Central memory CD8-positive, alpha-beta T cell (primary cell): Measurements from ENCODE around the gene SNAP91.
A peak's percentile ranks its signal among the peaks of the same experiment; 100 is the strongest.

Experiments
- ATAC-seq: fragments of 150-1000 bp; cut with Tn5 transposase; replicated peaks from 2 replicates; pipeline ENCODE4 v1.10.0; 2022; ENCODE audit warnings: mild to moderate bottlenecking, moderate FRiP score, moderate number of reproducible peaks; ENCODE audit not compliant: poor library complexity, severe bottlenecking; ENCODE audit errors: extremely low read depth
- DNase-seq, 2 donors: peaks; one replicate each; pipeline ENCODE4 v3.0.0; 2021; ENCODE audit warnings: low spot score in 2 of 2
- H3K27ac Mint-ChIP-seq: one replicate; pipeline ENCODE4 v1.8.0; 2022; ENCODE audit warnings: low read depth, mild to moderate bottlenecking, moderate library complexity, mixed read lengths
- H3K27me3 Mint-ChIP-seq: one replicate; pipeline ENCODE4 v1.8.0; 2022; ENCODE audit warnings: mixed read lengths
- H3K36me3 Mint-ChIP-seq: one replicate; pipeline ENCODE4 v1.8.0; 2022; ENCODE audit warnings: mild to moderate bottlenecking, moderate library complexity, mixed read lengths; ENCODE audit not compliant: insufficient read depth
- H3K4me1 Mint-ChIP-seq: one replicate; pipeline ENCODE4 v1.8.0; 2022; ENCODE audit warnings: mixed read lengths
- H3K4me3 Mint-ChIP-seq: one replicate; pipeline ENCODE4 v1.8.0; 2022; ENCODE audit warnings: mild to moderate bottlenecking, moderate library complexity, mixed read lengths
- H3K9me3 Mint-ChIP-seq: one replicate; pipeline ENCODE4 v1.8.0; 2022; ENCODE audit warnings: mixed read lengths

Gene SNAP91

DNA sequence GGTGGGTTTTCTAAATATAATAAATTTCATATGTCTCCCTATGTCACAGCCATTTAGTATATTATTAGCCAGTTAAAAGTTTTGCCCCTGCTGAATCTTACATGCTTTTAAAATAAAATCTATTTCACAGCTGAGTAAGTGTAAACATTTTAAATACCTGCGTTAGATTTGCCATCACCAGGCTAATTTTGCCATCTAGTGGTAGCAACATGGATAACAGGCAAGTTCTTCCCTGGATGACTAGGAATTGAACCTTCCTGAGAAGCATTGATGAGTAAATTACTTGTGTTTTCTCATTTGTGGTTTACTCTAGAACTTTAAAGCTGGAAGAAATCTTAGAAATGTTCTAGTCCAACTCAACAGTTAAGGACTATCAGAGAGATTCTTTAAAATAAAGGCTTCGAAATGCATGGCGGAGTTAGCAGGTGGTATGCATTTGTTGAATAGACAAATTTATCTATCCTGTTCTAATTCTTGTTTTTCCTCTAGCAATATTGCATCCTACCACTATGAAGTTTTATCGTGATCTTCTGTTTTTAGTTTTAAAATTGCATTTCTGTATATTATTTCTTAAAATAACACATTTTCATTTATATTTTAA lies 193.9 kb downstream of the SNAP91 start:
- DNase-seq (no peak), ATAC-seq (no peak)
- Mint-ChIP-seq H3K36me3 (no peaks in the 10 kb centered on the region), H3K4me3 (no peak overlapping the region), H3K27ac (no peak overlapping the region), H3K27me3 (peaks cover 57% of the 10 kb centered on the region), H3K9me3 (no peaks in the 10 kb centered on the region), H3K4me1 (peaks cover 9% of the 10 kb centered on the region)

- Mint-ChIP-seq H3K36me3 (no peaks in the 10 kb centered on the region), H3K4me3 (no peak overlapping the region), H3K27me3 (peaks cover 57% of the 10 kb centered on the region), H3K4me1 (peaks cover 9% of the 10 kb centered on the region), H3K9me3 (no peaks in the 10 kb centered on the region), H3K27ac (no peak overlapping the region)
- DNase-seq (no peak), ATAC-seq (no peak)
Measured at GRCh38 chr6:83514466-83514865, 194.4 kb downstream of the SNAP91 start.

DNA sequence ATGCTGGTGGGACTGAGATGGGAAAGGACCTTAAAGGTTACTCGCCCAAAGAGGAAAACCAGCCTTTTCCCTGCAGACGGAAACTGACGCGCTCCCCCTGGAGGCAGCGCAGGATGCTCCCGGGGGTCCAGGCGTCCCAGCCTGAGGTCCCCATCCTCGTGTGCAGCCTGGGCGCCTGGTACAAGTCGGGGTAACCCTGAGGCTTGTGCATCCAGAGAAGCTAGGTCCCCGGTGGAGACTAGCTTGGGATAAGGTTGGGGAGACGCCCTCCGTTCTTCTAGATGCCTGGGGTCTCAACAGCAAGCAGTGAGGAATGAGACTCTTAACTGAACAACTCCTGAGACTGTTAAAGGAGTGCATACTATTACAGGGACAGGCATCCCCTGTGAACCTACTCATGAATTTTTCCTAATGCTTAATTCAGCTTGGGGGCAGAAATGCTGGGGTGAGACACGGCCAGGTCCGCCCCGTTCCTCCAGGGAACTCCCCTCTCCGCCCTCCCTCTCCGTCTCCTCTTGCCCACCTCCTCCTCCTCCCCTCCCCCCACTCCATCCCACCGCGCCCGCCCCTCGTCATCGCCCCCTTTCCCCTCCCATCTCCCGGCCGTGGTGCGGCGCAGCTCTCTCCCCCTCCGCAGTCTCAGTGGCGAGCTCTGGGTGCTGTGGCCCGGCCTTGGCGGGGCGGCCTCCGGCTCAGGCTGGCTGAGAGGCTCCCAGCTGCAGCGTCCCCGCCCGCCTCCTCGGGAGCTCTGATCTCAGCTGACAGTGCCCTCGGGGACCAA lies 196.8 kb downstream of the SNAP91 start, which contains the start of gene PRSS35:
Gene PRSS35, plus strand, starts transcription at position 634 of the 781 bp plus-strand sequence. CDS start 10,908 bp downstream, outside the sequence.
- Mint-ChIP-seq H3K4me3 (peak within 1 kb of the TSS; percentile 37), H3K4me1 (peaks cover 9% of the 10 kb centered on the region), H3K9me3 (no peaks in the 10 kb centered on the region), H3K27ac (no peak within 1 kb of the TSS), H3K36me3 (no peaks in the 10 kb centered on the region), H3K27me3 (peaks cover 49% of the 10 kb centered on the region)
- ATAC-seq = peak; percentile 10
- DNase-seq = no peak

DNA sequence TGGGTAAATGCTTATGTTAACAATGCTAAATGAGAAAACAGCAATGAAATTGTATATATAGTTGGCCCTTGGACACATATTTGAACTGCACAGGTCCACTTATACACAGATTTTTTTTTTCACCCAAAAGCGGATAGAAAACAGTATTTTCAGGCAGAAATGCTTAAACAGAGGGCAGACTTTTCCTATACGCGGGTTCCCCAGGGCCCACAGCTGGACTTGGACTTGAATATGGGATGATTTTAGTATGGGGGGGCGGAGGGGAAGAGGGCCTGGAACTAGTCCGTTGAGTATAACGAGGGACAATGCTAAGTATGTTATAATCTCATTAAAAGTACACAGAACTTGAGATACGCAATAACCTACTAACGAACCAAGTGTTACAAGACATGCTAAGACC lies 197.6 kb downstream of the SNAP91 start:
- H3K9me3 Mint-ChIP-seq = no peaks in the 10 kb centered on the region
- no peak for DNase-seq
- ATAC-seq = no peak
- no peaks in the 10 kb centered on the region for H3K36me3 Mint-ChIP-seq
- H3K27me3 Mint-ChIP-seq = peaks cover 40% of the 10 kb centered on the region
- no peak overlapping the region for H3K4me3 Mint-ChIP-seq
- peaks cover 9% of the 10 kb centered on the region for H3K4me1 Mint-ChIP-seq
- H3K27ac Mint-ChIP-seq = no peak overlapping the region

DNA sequence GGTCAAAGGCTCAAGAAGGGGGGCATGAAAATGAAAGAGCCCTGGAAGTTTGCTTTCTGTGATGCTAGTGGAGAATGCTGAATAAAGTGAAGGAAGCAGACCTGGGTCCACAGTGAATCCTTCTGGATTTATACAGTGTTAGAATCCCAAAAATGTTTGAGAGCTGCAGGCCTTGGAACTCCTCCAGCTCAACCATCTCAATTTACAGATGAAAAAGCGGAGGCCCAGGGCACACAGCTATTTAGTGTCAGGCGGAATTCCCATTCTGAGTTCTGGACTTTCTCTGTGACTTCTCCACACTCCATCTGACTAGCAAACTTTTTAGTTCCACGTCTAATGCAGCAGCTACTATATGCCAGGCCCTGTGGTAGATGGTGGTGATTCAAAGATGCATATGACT lies 198.1 kb downstream of the SNAP91 start:
- no peak for ATAC-seq
- Mint-ChIP-seq H3K9me3 (no peaks in the 10 kb centered on the region), H3K4me1 (peaks cover 9% of the 10 kb centered on the region), H3K27me3 (peaks cover 36% of the 10 kb centered on the region), H3K27ac (no peak overlapping the region), H3K4me3 (no peak overlapping the region), H3K36me3 (no peaks in the 10 kb centered on the region)
- no peak for DNase-seq

DNA sequence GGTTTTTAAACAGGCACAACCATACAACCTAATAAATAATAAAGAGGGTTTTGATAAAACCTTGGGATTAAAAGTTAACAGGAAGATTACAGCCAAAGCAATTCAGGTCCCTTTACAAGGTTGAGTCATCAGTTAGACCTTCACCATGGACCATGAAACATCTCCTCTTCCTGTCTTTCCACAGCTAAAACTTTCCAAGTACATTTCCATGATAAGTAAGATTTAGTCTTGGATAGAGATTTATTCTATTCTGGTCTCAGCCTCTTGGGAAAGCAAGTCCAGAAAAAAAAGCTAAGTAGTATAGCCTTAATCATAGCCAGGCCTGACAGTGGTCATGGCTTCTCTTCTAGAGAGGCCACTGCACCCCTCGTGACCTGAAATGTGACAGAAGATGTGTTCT lies 199.5 kb downstream of the SNAP91 start:
- no peak overlapping the region for H3K27ac Mint-ChIP-seq
- H3K9me3 Mint-ChIP-seq = no peaks in the 10 kb centered on the region
- no peak for ATAC-seq

GRCh38 chr6:83505356-83505755 lies 203.5 kb downstream of the SNAP91 start:
- Mint-ChIP-seq H3K27me3 (no peaks in the 10 kb centered on the region), H3K4me3 (no peak overlapping the region), H3K36me3 (no peaks in the 10 kb centered on the region), H3K4me1 (no peaks in the 10 kb centered on the region), H3K9me3 (no peaks in the 10 kb centered on the region), H3K27ac (no peak overlapping the region)
- ATAC-seq (no peak), DNase-seq (no peak)

More for the DNA sequence above, 199.5 kb downstream of the SNAP91 start:
- Mint-ChIP-seq H3K4me1 (peaks cover 9% of the 10 kb centered on the region), H3K27me3 (peaks cover 31% of the 10 kb centered on the region), H3K4me3 (no peak overlapping the region), H3K36me3 (no peaks in the 10 kb centered on the region)
- DNase-seq = no peak
